ENCODE results near the gene VWA5B1. TPM values are rescaled to one million over a fixed set of nuclear protein-coding genes. Genes with fewer than 3 reads are reported as not detected.

VWA5B1 gene
- total and polyA plus RNA-seq, 10 of the 15 experiments (the other 5 are each of a cell fraction or from before 2014, with no cell fraction given) = under 0.01 to 0.05 (median 0.01) TPM; not detected in 7

GRCh38 chr1:20380616-20381035, 90.0 kb downstream of the VWA5B1 start (continued):
- TF ChIP-seq BCL3 (IDR thresholded peaks at IDR 0.05; ENCODE audit: borderline replicate concordance, insufficient read depth, low read depth, low read length, poor library complexity, severe bottlenecking) = no peak
- TF ChIP-seq IRF4 (IDR thresholded peaks at IDR 0.05; ENCODE audit: low read depth, low read length) = no peak
- TF ChIP-seq ZNF384 (IDR thresholded peaks at IDR 0.05; ENCODE audit: borderline replicate concordance, low read depth, low read length) = no peak
- no peak for TF ChIP-seq BHLHE40 (IDR thresholded peaks at IDR 0.05; ENCODE audit: borderline replicate concordance in 1 of 2, low read depth in 2 of 2, low read length in 1 of 2)
- TF ChIP-seq NFIC (IDR thresholded peaks at IDR 0.05; ENCODE audit: low read depth, low read length) = no peak
- TF ChIP-seq, protein P1, sequence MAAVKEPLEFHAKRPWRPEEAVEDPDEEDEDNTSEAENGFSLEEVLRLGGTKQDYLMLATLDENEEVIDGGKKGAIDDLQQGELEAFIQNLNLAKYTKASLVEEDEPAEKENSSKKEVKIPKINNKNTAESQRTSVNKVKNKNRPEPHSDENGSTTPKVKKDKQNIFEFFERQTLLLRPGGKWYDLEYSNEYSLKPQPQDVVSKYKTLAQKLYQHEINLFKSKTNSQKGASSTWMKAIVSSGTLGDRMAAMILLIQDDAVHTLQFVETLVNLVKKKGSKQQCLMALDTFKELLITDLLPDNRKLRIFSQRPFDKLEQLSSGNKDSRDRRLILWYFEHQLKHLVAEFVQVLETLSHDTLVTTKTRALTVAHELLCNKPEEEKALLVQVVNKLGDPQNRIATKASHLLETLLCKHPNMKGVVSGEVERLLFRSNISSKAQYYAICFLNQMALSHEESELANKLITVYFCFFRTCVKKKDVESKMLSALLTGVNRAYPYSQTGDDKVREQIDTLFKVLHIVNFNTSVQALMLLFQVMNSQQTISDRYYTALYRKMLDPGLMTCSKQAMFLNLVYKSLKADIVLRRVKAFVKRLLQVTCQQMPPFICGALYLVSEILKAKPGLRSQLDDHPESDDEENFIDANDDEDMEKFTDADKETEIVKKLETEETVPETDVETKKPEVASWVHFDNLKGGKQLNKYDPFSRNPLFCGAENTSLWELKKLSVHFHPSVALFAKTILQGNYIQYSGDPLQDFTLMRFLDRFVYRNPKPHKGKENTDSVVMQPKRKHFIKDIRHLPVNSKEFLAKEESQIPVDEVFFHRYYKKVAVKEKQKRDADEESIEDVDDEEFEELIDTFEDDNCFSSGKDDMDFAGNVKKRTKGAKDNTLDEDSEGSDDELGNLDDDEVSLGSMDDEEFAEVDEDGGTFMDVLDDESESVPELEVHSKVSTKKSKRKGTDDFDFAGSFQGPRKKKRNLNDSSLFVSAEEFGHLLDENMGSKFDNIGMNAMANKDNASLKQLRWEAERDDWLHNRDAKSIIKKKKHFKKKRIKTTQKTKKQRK (IDR thresholded peaks at IDR 0.05; ENCODE audit: low read depth, low read length) = no peak
- no peak for TF ChIP-seq MLLT1 (IDR thresholded peaks at IDR 0.05)
- TF ChIP-seq KDM1A (IDR thresholded peaks at IDR 0.05; ENCODE audit: borderline replicate concordance) = no peak
- TF ChIP-seq RBBP5 (conservative IDR thresholded peaks at IDR 0.05) = no peak
